GM12878 (cell line): ENCODE results near the gene MAPK8IP3. TPM values are rescaled to one million over a fixed set of nuclear protein-coding genes. Genes with fewer than 3 reads are reported as not detected.

Source experiments
- ATAC-seq: fragments of 200-7000 bp; cut with Tn5 transposase; 3 replicates; pipeline ENCODE4 v1.9.1; 2020; ENCODE audit warnings: mild to moderate bottlenecking, moderate library complexity
- BruUV-seq: library from RNA; stranded (reverse); fragments of 400-500 nt; replicated peaks from 2 replicates; lab custom pipeline; 2021; lab: Mats Ljungman, UMichigan
- CTCF ChIA-PET: fragments of 300-600 bp; sonication (Branson Sonifier 250); formaldehyde crosslinking; extraction: SDS; loops from one replicate; lab custom pipeline; 2021; ENCODE audit warnings: inconsistent platforms; lab: Yijun Ruan, JAX
- POLR2A ChIA-PET: fragments of 350-600 bp; formaldehyde crosslinking; extraction: SDS; loops from one replicate; lab custom pipeline; 2021; ENCODE audit warnings: inconsistent platforms; lab: Charles Lee
- RAD21 ChIA-PET: fragments of 300-600 bp; sonication (Branson Sonifier 250); formaldehyde crosslinking; loops from one replicate; lab custom pipeline; 2023; ENCODE audit warnings: antibody characterized with exemption; ENCODE audit not compliant: unreplicated experiment; lab: Charles Lee
- SMC1A ChIA-PET: fragments of 300-600 bp; sonication (Branson Sonifier 250); formaldehyde crosslinking; loops from one replicate; lab custom pipeline; 2023; ENCODE audit not compliant: unreplicated experiment, uncharacterized antibody; lab: Charles Lee
- DNase-seq: peaks from one replicate; pipeline ENCODE4 v3.0.0-alpha.2; 2011; ENCODE audit warnings: low read depth, low spot score
- FAIRE-seq: peaks from 3 replicates; lab custom pipeline; 2011; peaks lifted over from hg19 to GRCh38; lab: Jason Lieb, UNC
- H2AFZ ChIP-seq: 2 replicates; pipeline ENCODE4 v1.6.0; 2011; ENCODE audit warnings: low read depth, low read length, control low read depth; ENCODE audit not compliant: control insufficient read depth
- H3K27ac ChIP-seq: 2 replicates; pipeline ENCODE4 v1.5.1; 2011; ENCODE audit warnings: control low read depth; ENCODE audit not compliant: control insufficient read depth, insufficient read depth
- H3K27me3 ChIP-seq, 2 experiments: replicated peaks in 1 of 2; 2 replicates each; pipeline versions ENCODE4 v1.6.0 to v1.6.1; 2011; ENCODE audit warnings: low read length in 1 of 2; ENCODE audit not compliant: control insufficient read depth in 2 of 2, insufficient read depth in 2 of 2
- H3K36me3 ChIP-seq, 2 experiments: 2 replicates each; pipeline ENCODE4 v1.5.1; 2011; ENCODE audit warnings: low read length in 1 of 2; ENCODE audit not compliant: control insufficient read depth in 2 of 2, insufficient read depth in 2 of 2
- H3K4me1 ChIP-seq: 2 replicates; pipeline ENCODE4 v1.6.1; 2011; ENCODE audit warnings: mild to moderate bottlenecking, low read length, moderate library complexity, mixed read lengths; ENCODE audit not compliant: control insufficient read depth, insufficient read depth
- H3K4me2 ChIP-seq: 2 replicates; pipeline ENCODE4 v1.6.0; 2011; ENCODE audit warnings: control low read depth; ENCODE audit not compliant: control insufficient read depth, insufficient read depth
- H3K4me3 ChIP-seq: fragments of 200-600 bp; sonication (generic); 2 replicates; pipeline ENCODE4 v1.5.1; 2016
- H3K79me2 ChIP-seq: 2 replicates; pipeline ENCODE4 v1.6.0; 2011; ENCODE audit warnings: low read length; ENCODE audit not compliant: control insufficient read depth, insufficient read depth
- H3K9ac ChIP-seq: 2 replicates; pipeline ENCODE4 v1.8.0; 2011; ENCODE audit warnings: low read length, control low read depth, mixed read lengths; ENCODE audit not compliant: control insufficient read depth, insufficient read depth
- H3K9me3 ChIP-seq: replicated peaks from 3 replicates; pipeline ENCODE4 v1.5.1; 2011; ENCODE audit warnings: mild to moderate bottlenecking, low read length; ENCODE audit not compliant: control insufficient read depth, insufficient read depth
- H4K20me1 ChIP-seq: 2 replicates; pipeline ENCODE4 v1.6.0; 2011; ENCODE audit not compliant: control insufficient read depth, insufficient read depth
- ATF3 ChIP-seq: IDR thresholded peaks from 2 replicates; pipeline ENCODE4 v1.6.1; 2011; ENCODE audit warnings: low read depth, mild to moderate bottlenecking, low read length, moderate library complexity, borderline replicate concordance; ENCODE audit errors: extremely low read depth
- BHLHE40 ChIP-seq, 2 experiments: fragments of 450-650 bp in 1 of 2; IDR thresholded peaks; 2 replicates each; pipeline ENCODE4 v1.6.1; 2011 to 2017; ENCODE audit warnings: low read depth in 2 of 2, borderline replicate concordance in 1 of 2, improper control_type of control experiment in 1 of 2, low read length in 1 of 2, mild to moderate bottlenecking in 1 of 2
- CEBPB ChIP-seq, 2 experiments: fragments of 150-350 bp in 1 of 2; IDR thresholded peaks; 2 replicates each; pipeline ENCODE4 v1.6.1; 2012 to 2014; ENCODE audit warnings: low read depth in 2 of 2, low read length in 2 of 2, borderline replicate concordance in 1 of 2, inconsistent platforms in 1 of 2
- EED ChIP-seq: sonication (generic); IDR thresholded peaks from 2 replicates; pipeline ENCODE4 v1.6.1; 2016; ENCODE audit warnings: antibody characterized with exemption, low read depth
- IKZF2 ChIP-seq, 2 experiments: fragments of 450-650 bp; IDR thresholded peaks; 2 replicates each; pipeline ENCODE4 v1.6.1; 2017; ENCODE audit warnings: mild to moderate bottlenecking in 2 of 2, moderate library complexity in 2 of 2
- MEF2A ChIP-seq: IDR thresholded peaks from 2 replicates; pipeline ENCODE4 v1.6.1; 2011; ENCODE audit warnings: low read depth, mild to moderate bottlenecking, low read length, moderate library complexity; ENCODE audit not compliant: insufficient read depth
- PAX8 ChIP-seq: fragments of 450-650 bp; IDR thresholded peaks from 2 replicates; pipeline ENCODE4 v1.6.1; 2017; ENCODE audit warnings: mild to moderate bottlenecking, moderate library complexity
- POLR2AphosphoS5 ChIP-seq: IDR thresholded peaks from 2 replicates; pipeline ENCODE4 v1.6.1; 2011; ENCODE audit warnings: mild to moderate bottlenecking, low read length, inconsistent platforms
- STAT1 ChIP-seq: fragments of 450-650 bp; conservative IDR thresholded peaks from 2 replicates; pipeline ENCODE4 v1.6.1; 2014; ENCODE audit warnings: antibody characterized with exemption, mild to moderate bottlenecking
- TBL1XR1 ChIP-seq: IDR thresholded peaks from 2 replicates; pipeline ENCODE4 v1.6.1; 2012; ENCODE audit warnings: low read depth, low read length, improper control_type of control experiment
- TCF7 ChIP-seq: IDR thresholded peaks from 2 replicates; pipeline ENCODE4 v1.6.1; 2014; ENCODE audit warnings: antibody characterized with exemption, borderline replicate concordance
- WRNIP1 ChIP-seq: IDR thresholded peaks from 2 replicates; pipeline ENCODE4 v1.6.1; 2011; ENCODE audit warnings: low read depth, low read length, improper control_type of control experiment, borderline replicate concordance
- ZBTB40 ChIP-seq: fragments of 450-650 bp; IDR thresholded peaks from 2 replicates; pipeline ENCODE4 v1.6.1; 2016; ENCODE audit warnings: mild to moderate bottlenecking, moderate library complexity, borderline replicate concordance
- ZNF24 ChIP-seq: fragments of 450-650 bp; IDR thresholded peaks from 2 replicates; pipeline ENCODE4 v1.6.1; 2017; ENCODE audit warnings: antibody characterized with exemption, mild to moderate bottlenecking
- WGBS: methylation state at CpG from one replicate; pipeline ENCODE4 v1.1.6; 2016; ENCODE audit warnings: low lambda C conversion rate; ENCODE audit not compliant: insufficient replicate concordance, insufficient coverage; ENCODE audit errors: missing lambda C conversion rate; 5-methylcytosine and 5-hydroxymethylcytosine counted together
- in situ Hi-C: fragments of 300-500 bp; cut with MboI; formaldehyde crosslinking; loops from 9 replicates; pipeline ENCODE4 v1.14.3; 2018; ENCODE audit warnings: mixed read lengths
- intact Hi-C: fragments of 100-400 bp; cut with micrococcal nuclease; formaldehyde crosslinking; loops from one replicate; pipeline ENCODE4 v1.14.2; 2022; ENCODE audit not compliant: unreplicated experiment
- polyA plus RNA-seq, 11 experiments: library from polyadenylated mRNA; depleted of rRNA in 4 of 11; unstranded in 6 of 11; stranded (reverse) in 5 of 11; fragments of >200 nt; fragmentation: Nextera tagmentation in 4 of 11; fragmentation: Illumina TruSeq in 1 of 11; extraction: Ambion mirVana in 4 of 11; extraction: Trizol in 1 of 11; gene quantifications; 1 replicate in 1 of 11; 2 replicates in 10 of 11; pipeline versions ENCODE4 v1.2.1 to v1.2.3, GENCODE V29; 2011 to 2016; ENCODE audit warnings: inconsistent platforms in 2 of 11, missing spikeins in 2 of 11, low read depth in 1 of 11
- total RNA-seq, 4 experiments: library from RNA; depleted of rRNA in 3 of 4; stranded (reverse); fragments of >200 nt in 3 of 4; fragmentation: Illumina TruSeq in 1 of 4; extraction: Trizol in 1 of 4; gene quantifications; 2 replicates each; pipeline versions ENCODE4 v1.2.1 to v1.2.3, GENCODE V29; 2013 to 2021

MAPK8IP3 gene
- total and polyA plus RNA-seq, 10 of the 15 experiments (the other 5 are each of a cell fraction or from before 2014, with no cell fraction given), result 0.06 to 67.9 (median 18.2) TPM

- TF ChIP-seq ATF3 (no peak), ZBTB40 (no peak), TCF7 (no peak), WRNIP1 (no peak), STAT1 (no peak)
These were observed 14.0 kb upstream of the MAPK8IP3 start (continued) for GRCh38 chr16:1691956-1692355.

GRCh38 chr16:1696863-1697262 is 9.1 kb upstream of the MAPK8IP3 start:
- WGBS, result 97% methylated on average over 5 of the region's 5 CpGs
- intact Hi-C loops, result no loop called here
- no TSS peak for BruUV-seq
- Histone ChIP-seq H3K27me3 (no peaks in the 10 kb centered on the region), H3K4me1 (no peaks in the 10 kb centered on the region), H3K9ac (no peak overlapping the region), H2AFZ (no peak overlapping the region), H3K4me3 (no peak overlapping the region), H3K36me3 (peaks cover 26 to 28% of the 10 kb centered on the region in 2 experiments), H3K27ac (no peak overlapping the region), H3K79me2 (no peaks in the 10 kb centered on the region), H4K20me1 (no peaks in the 10 kb centered on the region), H3K9me3 (no peaks in the 10 kb centered on the region), H3K4me2 (no peak overlapping the region)
- POLR2A ChIA-PET, result no interaction called here
- in situ Hi-C loops, result no loop called here
- CTCF ChIA-PET, result no interaction called here
- SMC1A ChIA-PET, result no interaction called here
- RAD21 ChIA-PET, result no interaction called here
- no peak for FAIRE-seq
- DNase-seq, result no peak
- TF ChIP-seq ZNF24 (no peak), MEF2A (no peak), IKZF2 (IDR thresholded peaks at IDR 0.05) (no peak), PAX8 (no peak), CEBPB (IDR thresholded peaks at IDR 0.05; ENCODE audit: borderline replicate concordance in 1 of 2, low read depth in 2 of 2, low read length in 2 of 2) (no peak), BHLHE40 (IDR thresholded peaks at IDR 0.05; ENCODE audit: borderline replicate concordance in 1 of 2, low read depth in 2 of 2, low read length in 1 of 2) (no peak), POLR2AphosphoS5 (no peak), EED (no peak), TBL1XR1 (no peak)
- ATAC-seq, result no peak
